GM21390 (cell line): ENCODE measurements around the gene CHI3L2.

ENCODE experiments used
- ATAC-seq: cut with Tn5 transposase; IDR thresholded peaks from one replicate; pipeline ENCODE4 v1.9.1; 2021; ENCODE audit not compliant: unreplicated experiment

CHI3L2 gene

DNA sequence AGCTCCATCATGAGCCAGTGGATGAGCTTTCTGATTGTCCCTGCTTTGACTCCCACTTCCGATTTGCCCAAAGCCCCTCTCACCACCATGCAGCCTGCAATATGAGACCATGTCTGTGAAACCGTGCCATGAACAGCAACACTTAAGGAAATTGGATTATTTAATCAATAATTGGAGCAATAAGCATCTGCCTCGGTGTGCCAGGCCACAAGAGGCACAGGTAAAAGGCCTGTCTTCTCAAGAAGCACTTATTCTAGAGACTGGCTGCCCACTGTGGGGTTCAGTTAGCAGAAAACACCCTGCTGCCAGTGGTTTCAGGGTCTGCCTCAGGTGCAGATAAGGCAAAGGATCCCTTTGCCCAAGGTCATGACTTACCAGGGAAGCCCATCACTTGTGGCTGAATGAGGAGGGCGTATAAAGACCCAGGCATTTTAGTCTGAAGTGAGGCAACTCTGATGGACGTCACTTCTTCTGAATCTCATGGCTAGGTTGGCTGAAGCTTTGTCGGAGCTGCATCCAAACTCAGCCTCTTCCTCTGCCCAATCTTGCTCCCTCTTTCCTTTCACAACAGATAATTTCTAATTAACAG, 7.1 kb upstream of the CHI3L2 start:
- no peak for ATAC-seq

- ATAC-seq = no peak
These were observed 6.3 kb upstream of the CHI3L2 start for GRCh38 chr1:111221276-111221632.

- ATAC-seq = peak; percentile 49
These were observed 5.8 kb upstream of the CHI3L2 start for GRCh38 chr1:111221633-111222291.

GRCh38 chr1:111222308-111223125, 5.0 kb upstream of the CHI3L2 start:
- no peak for ATAC-seq

DNA sequence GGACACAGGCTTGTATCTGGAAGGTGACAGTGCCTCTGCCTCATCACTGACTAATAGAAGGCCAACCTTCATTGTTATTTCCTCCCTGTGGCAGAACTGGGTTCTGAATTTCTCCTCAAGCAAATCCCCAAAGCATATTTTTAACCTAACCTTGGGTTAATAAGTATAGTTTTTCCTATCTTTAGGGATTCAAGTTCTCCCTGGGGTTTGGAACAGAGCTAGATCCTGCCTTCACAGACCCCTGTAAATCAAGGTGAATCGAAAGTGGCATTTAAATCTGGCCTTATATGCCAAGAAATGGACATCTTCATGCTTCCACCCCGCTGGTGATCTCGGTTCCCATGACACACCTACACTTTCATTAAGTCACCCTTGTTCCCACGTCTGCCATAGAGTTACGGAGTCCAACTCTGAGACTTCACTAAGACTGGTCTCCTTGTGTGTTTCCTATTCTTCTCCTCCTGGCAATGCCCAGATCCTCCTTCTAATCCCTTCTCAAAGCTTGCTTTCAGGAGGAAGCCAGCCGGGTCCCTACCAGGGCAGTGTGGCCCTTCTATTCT, 4.3 kb upstream of the CHI3L2 start:
- ATAC-seq = no peak

DNA sequence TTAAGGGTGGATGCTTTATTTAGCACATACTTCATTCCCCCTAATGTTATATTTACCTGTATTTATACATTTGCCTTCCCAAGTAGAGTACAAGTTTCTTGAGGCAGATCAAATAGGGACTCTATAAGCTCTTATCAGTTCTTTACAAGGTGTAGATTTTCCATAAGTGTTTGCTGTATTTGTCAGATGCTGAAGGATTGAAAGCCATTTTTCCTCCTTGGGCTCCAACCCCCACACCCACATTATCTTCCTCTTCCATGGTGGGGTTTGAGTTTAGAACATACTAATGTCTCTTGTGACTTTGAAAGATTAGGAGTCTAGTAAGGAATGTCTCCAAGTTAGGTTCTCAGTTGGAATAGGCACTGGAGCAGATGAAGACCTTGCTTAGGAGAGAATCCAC, 2.4 kb upstream of the CHI3L2 start:
- ATAC-seq = no peak

DNA sequence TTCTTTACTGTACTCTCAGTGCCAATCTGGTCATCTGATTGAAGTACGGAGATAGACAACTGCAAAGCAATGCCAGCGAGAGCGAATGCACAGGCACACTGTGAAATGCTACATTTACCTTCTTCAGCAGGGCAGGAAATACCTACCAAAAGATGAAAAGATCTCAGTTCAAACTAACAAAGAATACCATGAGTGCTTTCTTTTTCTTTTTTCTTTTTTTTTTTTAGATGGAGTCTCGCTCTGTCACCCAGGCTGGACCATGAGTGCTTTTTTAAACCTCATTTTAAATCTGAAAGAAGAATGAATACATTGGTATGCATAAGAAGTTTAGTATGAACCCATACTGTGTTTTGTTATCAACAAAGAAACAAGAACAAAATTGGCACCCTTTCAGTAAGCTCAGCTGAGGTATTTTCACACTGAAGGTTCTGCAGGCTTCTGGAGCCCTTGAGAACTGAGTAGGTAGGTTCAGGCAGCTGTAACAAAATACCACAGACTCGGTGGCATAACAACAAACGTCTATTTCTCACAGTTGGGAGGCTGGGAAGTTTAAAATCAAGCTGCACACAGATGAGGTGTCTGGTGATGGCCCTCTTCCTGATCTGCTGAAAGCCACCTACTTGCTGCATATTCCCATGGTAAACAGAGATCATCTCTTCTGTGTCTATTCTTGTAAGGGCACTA, 1.7 kb upstream of the CHI3L2 start:
- ATAC-seq = no peak

DNA sequence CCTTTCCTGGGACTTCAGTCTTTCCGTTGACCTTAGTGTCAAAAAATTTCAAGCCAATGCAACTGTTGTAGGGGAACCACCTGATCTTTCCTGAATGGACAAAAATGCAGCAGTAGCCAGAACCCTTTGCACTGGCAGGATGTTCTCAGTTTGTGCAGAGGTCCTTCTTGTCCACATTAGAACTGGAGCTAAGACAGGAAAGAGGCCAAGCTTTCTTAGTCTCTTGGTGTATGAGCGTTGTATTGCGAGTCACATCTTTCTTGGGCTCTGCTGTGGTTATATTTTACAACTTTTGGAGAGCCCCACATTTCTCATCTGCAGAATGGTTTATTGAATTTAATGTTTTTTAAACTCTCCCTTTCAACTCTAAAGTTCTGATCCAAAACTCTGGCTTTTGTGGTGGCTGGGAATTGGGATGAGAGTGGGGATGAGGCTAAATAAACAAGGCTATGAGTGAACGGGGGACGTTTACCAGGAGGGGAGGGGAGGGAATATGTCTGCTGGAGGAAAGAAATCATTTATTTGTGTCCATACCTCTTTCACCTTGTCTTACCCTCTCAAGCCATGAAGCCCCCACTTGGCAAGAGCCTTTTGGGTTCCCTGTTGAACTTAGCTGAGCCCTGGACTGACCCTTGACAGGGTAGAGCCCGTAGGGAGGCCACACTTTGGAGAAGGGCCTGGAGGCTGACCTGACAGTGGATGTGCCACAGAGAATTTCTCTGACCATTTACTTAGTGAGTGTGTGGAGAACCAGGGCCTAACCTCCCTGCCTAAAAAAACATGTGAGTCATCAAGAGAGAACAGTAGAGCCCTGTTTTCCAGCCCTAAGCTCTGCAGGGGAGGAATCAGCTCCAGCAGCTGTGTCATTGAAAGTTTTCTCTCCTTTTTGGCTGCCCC, 586 bp downstream of the CHI3L2 start:
- ATAC-seq = no peak

- no peak for ATAC-seq
These were observed 1.2 kb downstream of the CHI3L2 start for GRCh38 chr1:111228748-111229126.

DNA sequence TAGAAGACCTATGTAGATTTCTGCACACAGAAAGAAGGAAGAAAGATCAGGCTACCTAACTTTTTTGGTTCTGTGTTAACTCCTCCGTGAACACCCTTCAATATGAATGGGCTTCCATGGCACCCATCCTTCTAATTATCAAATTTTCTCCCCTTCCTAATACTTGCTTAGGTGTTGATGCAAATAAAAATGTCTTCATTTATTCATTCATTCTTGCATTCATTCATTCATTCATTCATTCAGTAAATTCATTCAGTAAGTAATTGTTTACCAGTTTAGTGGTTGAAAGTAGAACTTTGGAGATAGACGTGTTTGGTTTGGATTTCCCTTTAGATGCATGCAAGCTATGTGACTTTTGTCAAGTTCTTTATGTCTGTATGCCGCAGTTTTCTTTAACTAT, 4.6 kb downstream of the CHI3L2 start:
- no peak for ATAC-seq

DNA sequence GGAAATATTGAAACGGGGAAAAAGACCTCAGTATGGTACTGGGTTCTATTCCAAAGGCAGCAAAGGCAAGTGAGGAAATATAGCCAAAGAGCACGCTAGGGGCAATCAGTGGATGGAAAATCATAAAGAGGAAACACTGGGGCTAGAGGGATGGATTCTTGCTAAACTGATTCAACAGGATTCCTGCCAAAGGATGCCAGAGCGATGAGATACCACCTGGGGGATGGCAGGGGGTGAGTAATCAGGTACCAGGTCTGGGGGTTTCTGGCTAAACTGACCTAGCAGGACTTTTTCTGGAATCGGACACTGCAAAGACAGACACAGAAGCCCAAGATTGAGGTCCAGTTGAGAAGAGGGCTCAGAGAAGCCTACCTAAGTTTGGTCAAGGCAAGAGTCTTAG, 6.7 kb downstream of the CHI3L2 start:
- ATAC-seq = no peak

- ATAC-seq = no peak
These were observed 7.4 kb downstream of the CHI3L2 start for GRCh38 chr1:111234866-111235265.

DNA sequence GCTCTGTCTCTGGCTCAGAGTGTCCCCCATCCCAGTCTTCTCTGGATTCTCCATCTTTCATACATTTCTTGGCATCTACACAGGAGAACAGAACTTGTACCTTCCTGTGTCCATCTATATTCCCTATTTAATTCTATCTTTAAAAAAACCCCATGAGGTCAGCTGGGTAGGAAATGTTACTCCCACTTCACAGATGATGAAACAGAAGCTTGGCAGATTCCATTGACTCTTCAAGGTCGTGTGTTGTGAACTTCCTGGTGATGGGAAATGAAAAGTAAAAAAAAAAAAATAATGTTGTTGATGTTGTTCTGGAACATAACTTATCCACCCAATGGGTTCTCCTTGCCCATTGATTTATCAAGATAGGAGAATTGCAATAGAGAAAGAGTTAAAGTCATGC, 8.9 kb downstream of the CHI3L2 start:
- ATAC-seq = no peak

DNA sequence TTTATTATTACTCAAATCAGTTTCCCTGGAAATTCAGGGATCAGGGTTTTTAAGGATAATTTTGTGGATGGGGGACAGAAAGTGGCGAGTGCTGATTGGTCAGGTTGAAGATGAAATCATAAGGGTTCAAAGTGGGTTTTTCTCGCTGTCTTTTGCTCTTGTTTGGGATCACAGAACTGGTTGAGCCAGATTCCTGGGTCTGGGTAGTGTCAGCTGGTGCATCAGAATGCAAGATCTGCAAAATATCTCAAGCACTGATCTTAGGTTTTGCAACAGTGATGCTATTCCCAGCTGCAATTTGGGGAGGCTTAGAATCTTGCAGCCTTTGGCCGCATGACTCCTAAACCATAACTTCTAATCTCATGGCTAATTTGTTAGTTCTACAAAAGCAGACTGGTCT, 9.3 kb downstream of the CHI3L2 start:
- ATAC-seq = no peak

DNA sequence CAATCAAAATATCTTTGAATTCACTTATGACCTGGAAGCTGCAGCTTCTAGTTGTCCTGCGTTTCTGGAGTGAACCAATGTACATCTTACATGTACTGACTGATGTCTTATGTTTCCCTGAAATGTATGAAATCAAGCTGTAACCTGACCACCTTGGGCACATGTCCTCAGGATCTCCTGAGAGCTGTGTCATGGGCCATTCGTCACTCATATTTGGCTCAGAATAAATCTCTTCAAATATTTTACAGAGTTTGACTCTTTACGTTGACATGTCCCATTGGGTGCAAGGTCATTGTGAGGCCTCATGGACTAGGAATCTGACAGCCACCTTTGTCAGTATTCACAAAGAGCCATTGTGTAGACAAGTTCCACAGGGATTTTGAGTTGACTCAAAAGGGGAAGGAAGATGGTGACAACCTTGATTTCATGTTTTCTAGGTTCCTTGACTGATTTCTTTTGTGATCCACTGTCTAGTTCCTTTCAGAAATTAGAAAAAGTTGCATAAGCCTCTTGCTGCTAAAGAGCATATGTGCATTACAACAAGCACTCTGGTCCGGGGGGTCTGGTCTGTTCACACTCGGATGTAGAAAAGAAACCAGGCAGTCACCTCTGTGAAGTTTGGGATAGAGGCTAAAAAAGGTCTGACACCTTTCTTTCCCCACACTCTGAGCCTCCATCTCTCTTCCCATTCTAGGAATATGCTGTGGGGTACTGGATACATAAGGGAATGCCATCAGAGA, 10.7 kb downstream of the CHI3L2 start:
- ATAC-seq = no peak

DNA sequence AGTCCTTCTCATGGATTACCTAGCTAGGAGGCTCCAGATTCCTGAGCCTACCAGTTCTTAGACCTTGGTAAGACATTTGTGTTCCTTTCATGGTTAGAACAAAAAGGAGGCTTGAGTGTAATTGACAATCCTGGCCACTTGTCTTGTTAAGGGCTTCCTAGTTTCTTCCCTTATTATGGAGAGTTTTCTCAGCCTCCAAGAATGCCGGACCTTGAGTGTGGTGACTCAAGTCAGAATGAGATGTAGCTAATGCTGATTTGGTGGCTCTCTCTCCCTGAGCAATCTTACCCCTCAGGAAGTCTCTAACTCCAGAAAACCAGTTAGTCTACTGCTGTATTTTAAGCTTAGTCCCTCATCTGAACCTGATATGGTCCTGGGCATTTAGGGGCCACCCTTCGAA, 14.3 kb downstream of the CHI3L2 start:
- no peak for ATAC-seq

GRCh38 chr1:111242805-111243523, 15.5 kb downstream of the CHI3L2 start:
- ATAC-seq = no peak

DNA sequence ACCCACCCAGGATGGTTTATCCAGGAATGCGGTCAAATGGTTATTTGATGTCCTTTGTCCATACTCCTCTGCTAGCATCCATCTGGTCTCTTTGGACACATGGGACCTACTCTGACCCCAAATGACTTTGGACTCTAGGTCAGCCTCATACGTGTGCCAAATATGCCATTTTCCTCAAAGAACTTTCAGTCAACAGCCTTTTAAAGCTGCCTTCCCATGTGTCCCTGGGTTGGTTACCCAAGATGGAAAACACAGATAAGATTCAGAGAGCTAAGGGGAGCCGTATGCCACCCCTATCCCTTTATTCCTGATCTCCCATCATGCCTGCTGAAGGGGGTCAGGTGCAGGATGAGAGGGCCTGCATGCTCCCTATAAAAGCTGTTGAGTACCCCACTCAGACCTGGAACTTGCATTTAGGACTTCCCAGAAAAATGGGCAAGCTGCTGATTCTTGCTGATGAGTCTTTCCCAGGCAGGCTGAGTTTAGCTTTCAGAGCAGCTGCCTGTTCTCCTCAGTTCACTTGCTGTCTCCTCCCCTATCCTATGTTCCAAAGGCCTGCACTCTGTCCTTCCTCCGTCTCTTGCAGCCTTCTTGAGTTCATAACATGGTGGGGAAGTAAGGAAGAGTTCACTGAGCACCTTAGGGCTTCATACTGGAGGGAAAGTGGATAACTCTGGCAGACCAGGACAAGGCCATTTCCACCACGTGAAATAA, 19.8 kb downstream of the CHI3L2 start:
- ATAC-seq = no peak

DNA sequence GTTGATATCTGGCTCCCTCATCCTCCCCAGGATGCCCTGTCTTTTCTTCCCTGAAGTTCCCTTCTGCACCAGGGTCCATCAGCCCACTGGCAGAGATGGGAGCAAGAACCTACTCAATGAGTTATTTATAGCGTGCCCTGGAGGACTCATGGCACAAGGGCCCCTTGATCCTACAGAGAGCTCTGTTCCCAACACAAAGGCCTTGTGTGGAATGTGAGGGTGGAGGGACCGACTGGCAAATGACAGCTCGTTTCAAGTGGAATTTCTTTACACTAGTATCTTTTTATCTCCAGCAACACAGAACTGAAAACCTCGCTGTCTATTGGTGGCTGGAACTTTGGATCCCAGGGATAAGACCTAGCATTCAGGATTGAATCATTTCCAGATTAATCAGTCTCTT, 22.4 kb downstream of the CHI3L2 start:
- ATAC-seq = no peak
